Endothelial cell of umbilical vein (primary cell): ENCODE measurements around the gene PLN. TPM values are rescaled to one million over a fixed set of nuclear protein-coding genes. Genes with fewer than 3 reads are reported as not detected.

Experiments used
- BruUV-seq: library from RNA; stranded (reverse); fragments of 400-500 nt; replicated peaks from 2 replicates; lab custom pipeline; 2021; lab: Mats Ljungman, UMichigan
- CTCF ChIA-PET: fragments of 300-600, 350-600 bp; sonication (Branson Sonifier 250); formaldehyde crosslinking; loops from one replicate; lab custom pipeline; 2021; ENCODE audit warnings: antibody characterized with exemption, inconsistent platforms; lab: Charles Lee
- POLR2A ChIA-PET: fragments of 300-600, 350-600 bp; sonication (Branson Sonifier 250); formaldehyde crosslinking; loops from one replicate; lab custom pipeline; 2021; ENCODE audit warnings: antibody characterized with exemption, inconsistent platforms; lab: Charles Lee
- DNase-seq: peaks from one replicate; pipeline ENCODE4 v3.0.0-alpha.2; 2011; ENCODE audit warnings: low read depth, low spot score
- FAIRE-seq: peaks from 2 replicates; lab custom pipeline; 2011; peaks lifted over from hg19 to GRCh38; lab: Jason Lieb, UNC
- H2AFZ ChIP-seq: 2 replicates; pipeline ENCODE4 v1.6.0; 2012; ENCODE audit warnings: low read depth, low read length, control low read depth, inconsistent platforms
- H3K27ac ChIP-seq: 2 replicates; pipeline ENCODE4 v1.5.1; 2011; ENCODE audit warnings: low read depth, mild to moderate bottlenecking, control low read depth, low read length, moderate library complexity; ENCODE audit not compliant: insufficient read depth
- H3K27me3 ChIP-seq, 2 experiments: 2 replicates each; pipeline versions ENCODE4 v1.6.0 to v1.6.1; 2011; ENCODE audit warnings: low read length in 2 of 2, mixed read lengths in 1 of 2; ENCODE audit not compliant: control insufficient read depth in 2 of 2, insufficient read depth in 2 of 2
- H3K36me3 ChIP-seq, 2 experiments: 2 replicates in 1 of 2; 3 replicates in 1 of 2; pipeline ENCODE4 v1.5.1; 2011; ENCODE audit warnings: low read length in 2 of 2, mild to moderate bottlenecking in 1 of 2, moderate library complexity in 1 of 2; ENCODE audit not compliant: control insufficient read depth in 2 of 2, insufficient read depth in 2 of 2; ENCODE audit errors: extremely low read depth in 1 of 2
- H3K4me1 ChIP-seq: 3 replicates; pipeline ENCODE4 v1.5.1; 2011; ENCODE audit warnings: mild to moderate bottlenecking, low read length; ENCODE audit not compliant: control insufficient read depth, insufficient read depth; ENCODE audit errors: extremely low read depth
- H3K4me2 ChIP-seq: 2 replicates; pipeline ENCODE4 v1.6.1; 2011; ENCODE audit warnings: low read length, control low read depth, mixed read lengths; ENCODE audit not compliant: insufficient read depth
- H3K4me3 ChIP-seq, 3 experiments: fragments of 200-600 bp in 1 of 3; sonication (generic), shearing (Covaris generic) in 1 of 3; replicated peaks in 1 of 3; 2 replicates each; pipeline ENCODE4 v1.5.1; 2011 to 2016; ENCODE audit warnings: control low read depth in 3 of 3, low read length in 3 of 3, mild to moderate bottlenecking in 2 of 3, inconsistent platforms in 1 of 3, low read depth in 1 of 3, moderate library complexity in 1 of 3; ENCODE audit not compliant: insufficient read depth in 1 of 3
- H3K79me2 ChIP-seq: 2 replicates; pipeline ENCODE4 v1.6.0; 2012; ENCODE audit warnings: low read length, inconsistent platforms; ENCODE audit not compliant: control insufficient read depth, insufficient read depth
- H3K9ac ChIP-seq: replicated peaks from 2 replicates; pipeline ENCODE3; 2011; ENCODE audit warnings: low read length, control low read depth; ENCODE audit not compliant: insufficient read depth; ENCODE audit errors: extremely low read depth
- H3K9me1 ChIP-seq: replicated peaks from 3 replicates; pipeline ENCODE4 v1.6.0; 2011; ENCODE audit warnings: mild to moderate bottlenecking, low read length; ENCODE audit not compliant: control insufficient read depth, insufficient read depth; ENCODE audit errors: extremely low read depth
- H3K9me3 ChIP-seq: replicated peaks from 2 replicates; pipeline ENCODE4 v1.5.1; 2012; ENCODE audit warnings: low read length, inconsistent platforms; ENCODE audit not compliant: control insufficient read depth, insufficient read depth
- H4K20me1 ChIP-seq: replicated peaks from 2 replicates; pipeline ENCODE3; 2011; ENCODE audit warnings: mild to moderate bottlenecking, low read length; ENCODE audit not compliant: control insufficient read depth, insufficient read depth; ENCODE audit errors: extremely low read depth
- EZH2 ChIP-seq: IDR thresholded peaks from 2 replicates; pipeline ENCODE4 v1.6.1; 2012; ENCODE audit warnings: borderline replicate concordance, low read depth, mild to moderate bottlenecking, moderate library complexity, low read length, inconsistent platforms; ENCODE audit not compliant: severe bottlenecking
- FOS ChIP-seq: IDR thresholded peaks from 2 replicates; pipeline ENCODE4 v1.6.1; 2011; ENCODE audit warnings: mild to moderate bottlenecking, low read length, moderate library complexity, borderline replicate concordance; ENCODE audit not compliant: insufficient read depth
- GATA2 ChIP-seq: IDR thresholded peaks from 2 replicates; pipeline ENCODE4 v1.7.0; 2011; ENCODE audit warnings: low read depth, mild to moderate bottlenecking, moderate library complexity, mixed read lengths, low read length; ENCODE audit not compliant: insufficient read length, insufficient read depth
- JUN ChIP-seq: IDR thresholded peaks from 2 replicates; pipeline ENCODE4 v1.6.1; 2011; ENCODE audit warnings: borderline replicate concordance, low read depth; ENCODE audit not compliant: insufficient read length, insufficient read depth
- MYC ChIP-seq: IDR thresholded peaks from one replicate; pipeline ENCODE4 v1.6.1; 2011; ENCODE audit warnings: mild to moderate bottlenecking, low read depth, low read length
- POLR2A ChIP-seq: IDR thresholded peaks from 2 replicates; pipeline ENCODE4 v1.6.1; 2012; ENCODE audit warnings: low read depth, mild to moderate bottlenecking, control low read depth, low read length
- POLR2AphosphoS5 ChIP-seq: IDR thresholded peaks from 2 replicates; pipeline ENCODE4 v1.6.1; 2012; ENCODE audit warnings: low read depth, mild to moderate bottlenecking, control low read depth, low read length, moderate library complexity; ENCODE audit not compliant: insufficient read depth
- dilution Hi-C: fragments of 300-500 bp; cut with MboI; formaldehyde crosslinking; loops from one replicate; pipeline ENCODE4 v1.15.0; 2019; ENCODE audit warnings: low sequenced_read_pairs; ENCODE audit not compliant: extremely low pct_ligation_motif_present
- intact Hi-C: fragments of 100-400 bp; cut with micrococcal nuclease; formaldehyde crosslinking; loops from one replicate; pipeline ENCODE4 v1.10.0; 2022
- polyA plus RNA-seq, 4 experiments: library from polyadenylated mRNA; depleted of rRNA in 3 of 4; stranded (reverse) in 3 of 4; unstranded in 1 of 4; fragments of >200 nt; gene quantifications; 2 replicates each; pipeline versions ENCODE4 v1.2.1 to v1.2.3, GENCODE V29; 2011 to 2012; ENCODE audit warnings: missing spikeins in 1 of 4
- total RNA-seq: library from RNA; stranded (reverse); gene quantifications from 2 replicates; pipeline ENCODE4 v1.2.3, GENCODE V29; 2021
- TF ChIP-seq, protein P1 (sequence below), 2 donors: IDR thresholded peaks; 1 replicate in 1 of 2; 2 replicates in 1 of 2; pipeline ENCODE4 v1.5.1; 2011; ENCODE audit warnings: low read length in 2 of 2, mild to moderate bottlenecking in 2 of 2, moderate library complexity in 2 of 2, control low read depth in 1 of 2, inconsistent platforms in 1 of 2, low read depth in 1 of 2; ENCODE audit not compliant: insufficient read depth in 1 of 2; ENCODE audit errors: extremely low read depth in 1 of 2
- TF ChIP-seq, protein P2 (sequence below): IDR thresholded peaks from 2 replicates; pipeline ENCODE4 v1.6.1; 2011; ENCODE audit not compliant: insufficient read depth, insufficient read length

The PLN gene
- total and polyA plus RNA-seq, 2 donors (not counting 3 experiments of a cell fraction or from before 2014, with no cell fraction given): not detected

DNA sequence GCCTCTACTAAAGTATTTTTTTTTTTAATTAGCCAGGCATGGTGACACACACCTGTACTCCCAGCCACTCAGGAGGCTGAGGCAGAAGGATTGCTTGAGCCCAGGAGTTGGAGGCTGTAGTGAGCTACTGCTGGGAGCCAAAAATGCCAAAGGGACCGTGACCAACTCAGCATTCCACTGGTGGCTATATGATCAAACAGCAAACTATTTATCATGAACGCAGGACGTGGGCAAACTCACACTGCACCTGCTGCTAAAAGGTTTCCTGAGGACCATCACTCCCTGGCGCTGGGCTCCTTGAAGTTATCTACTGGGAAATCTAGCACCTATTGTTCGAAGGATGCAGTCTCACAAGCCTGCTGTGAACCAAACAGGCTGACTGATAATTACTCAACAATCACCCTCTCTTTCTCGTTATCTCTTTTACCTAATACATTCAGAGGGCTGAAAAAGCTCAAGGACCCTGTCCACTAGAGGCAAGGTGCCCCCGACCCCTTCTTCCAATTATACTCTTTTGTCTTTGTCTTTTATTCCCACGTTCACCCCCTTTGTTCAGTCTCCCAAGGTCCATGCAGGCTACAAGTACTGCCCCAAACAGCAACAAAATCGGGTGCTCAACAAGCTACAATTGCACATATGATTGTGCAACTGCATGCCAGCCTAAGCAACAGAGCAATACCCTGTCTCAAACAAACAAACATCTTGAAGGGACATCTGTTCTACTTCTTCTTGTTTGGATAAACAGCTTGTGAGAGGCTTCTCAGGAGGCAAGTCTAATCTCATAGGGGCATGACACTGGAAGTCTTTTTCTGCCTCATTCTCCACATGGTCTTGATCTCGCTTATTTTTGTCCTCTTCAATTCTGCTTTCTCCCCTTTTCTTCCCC lies 47.7 kb upstream of the PLN start:
- Histone ChIP-seq H4K20me1 (no peaks in the 10 kb centered on the region), H3K9me3 (no peaks in the 10 kb centered on the region), H3K27me3 (no peaks in the 10 kb centered on the region), H3K36me3 (no peaks in the 10 kb centered on the region), H2AFZ (no peak overlapping the region), H3K4me2 (no peak overlapping the region), H3K9ac (no peak overlapping the region), H3K79me2 (no peaks in the 10 kb centered on the region), H3K4me1 (peaks cover 7% of the 10 kb centered on the region), H3K4me3 (no peak overlapping the region), H3K9me1 (no peaks in the 10 kb centered on the region), H3K27ac (no peak overlapping the region)
- BruUV-seq: no TSS peak
- dilution Hi-C loops: no loop called here
- CTCF ChIA-PET: interaction anchor here (0.9 to 1.5 kb wide), 2 partner anchors 80 to 216 kb away, joined by 3 to 4 read pairs; no protein-coding TSS in a partner anchor
- POLR2A ChIA-PET: no interaction called here
- no peak for DNase-seq
- intact Hi-C loops: no loop called here
- TF ChIP-seq JUN (no peak), GATA2 (no peak), POLR2AphosphoS5 (no peak), FOS (no peak), MYC (no peak), POLR2A (no peak), EZH2 (no peak)
- TF ChIP-seq, protein P1, sequence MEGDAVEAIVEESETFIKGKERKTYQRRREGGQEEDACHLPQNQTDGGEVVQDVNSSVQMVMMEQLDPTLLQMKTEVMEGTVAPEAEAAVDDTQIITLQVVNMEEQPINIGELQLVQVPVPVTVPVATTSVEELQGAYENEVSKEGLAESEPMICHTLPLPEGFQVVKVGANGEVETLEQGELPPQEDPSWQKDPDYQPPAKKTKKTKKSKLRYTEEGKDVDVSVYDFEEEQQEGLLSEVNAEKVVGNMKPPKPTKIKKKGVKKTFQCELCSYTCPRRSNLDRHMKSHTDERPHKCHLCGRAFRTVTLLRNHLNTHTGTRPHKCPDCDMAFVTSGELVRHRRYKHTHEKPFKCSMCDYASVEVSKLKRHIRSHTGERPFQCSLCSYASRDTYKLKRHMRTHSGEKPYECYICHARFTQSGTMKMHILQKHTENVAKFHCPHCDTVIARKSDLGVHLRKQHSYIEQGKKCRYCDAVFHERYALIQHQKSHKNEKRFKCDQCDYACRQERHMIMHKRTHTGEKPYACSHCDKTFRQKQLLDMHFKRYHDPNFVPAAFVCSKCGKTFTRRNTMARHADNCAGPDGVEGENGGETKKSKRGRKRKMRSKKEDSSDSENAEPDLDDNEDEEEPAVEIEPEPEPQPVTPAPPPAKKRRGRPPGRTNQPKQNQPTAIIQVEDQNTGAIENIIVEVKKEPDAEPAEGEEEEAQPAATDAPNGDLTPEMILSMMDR (IDR thresholded peaks at IDR 0.05; ENCODE audit: extremely low read depth in 1 of 2, insufficient read depth in 1 of 2, low read depth in 1 of 2, low read length in 2 of 2): no peak
- TF ChIP-seq, protein P2, sequence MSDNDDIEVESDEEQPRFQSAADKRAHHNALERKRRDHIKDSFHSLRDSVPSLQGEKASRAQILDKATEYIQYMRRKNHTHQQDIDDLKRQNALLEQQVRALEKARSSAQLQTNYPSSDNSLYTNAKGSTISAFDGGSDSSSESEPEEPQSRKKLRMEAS: no peak
- no peak for FAIRE-seq
